ENCODE data around the gene TMEM30B.
"Not testable (repeated sequence)": the region's sequence is repeated elsewhere in the genome, so short reads cannot be mapped to it uniquely, and the experiment has no call there.

Gene TMEM30B

DNA sequence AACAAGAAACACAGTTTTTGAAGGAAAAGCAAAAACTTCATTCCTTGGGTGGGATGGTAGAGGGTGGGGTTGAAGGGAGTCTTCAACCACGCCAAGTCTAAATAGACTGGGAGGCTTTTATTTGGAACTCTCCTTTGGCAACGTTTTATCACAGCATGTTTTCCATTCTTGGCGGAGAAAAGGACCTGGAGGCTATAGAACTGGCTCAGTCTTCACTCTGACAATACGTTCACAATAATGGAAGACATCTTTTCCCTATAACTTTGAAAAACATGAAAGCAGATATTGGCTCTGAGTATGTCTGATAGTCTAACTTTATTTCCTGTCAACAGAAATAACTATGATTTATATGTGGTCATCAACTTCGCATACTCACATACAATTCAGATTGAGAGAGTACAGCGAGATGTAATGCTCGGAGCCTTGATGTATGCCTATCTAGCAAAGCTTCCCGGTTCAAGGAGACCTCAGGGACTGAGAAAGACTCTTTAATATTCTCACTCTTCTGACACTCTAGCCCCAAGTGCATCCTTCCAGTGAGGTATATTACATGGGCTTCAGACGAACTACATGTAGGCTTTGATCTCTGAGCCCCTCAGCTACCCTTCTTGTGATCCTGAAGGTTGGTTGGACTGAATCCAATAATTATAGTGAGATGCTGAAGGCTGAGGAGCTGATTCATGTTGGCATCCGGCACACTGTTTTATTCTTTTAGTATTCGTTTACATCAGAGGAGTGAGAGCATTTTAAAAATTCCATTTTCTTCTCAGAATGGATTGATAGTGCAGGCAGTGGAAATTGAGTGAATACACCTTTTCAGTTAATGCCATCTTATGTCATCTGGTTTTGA, 14.0 kb downstream of the TMEM30B start:
- no peak for DNase-seq (ENCODE audit: low read depth in 2 of 3, low spot score in 1 of 3)

- no peak for DNase-seq (ENCODE audit: low read depth in 2 of 3, low spot score in 1 of 3)
These were observed 14.7 kb downstream of the TMEM30B start for GRCh38 chr14:61266436-61266835.

DNA sequence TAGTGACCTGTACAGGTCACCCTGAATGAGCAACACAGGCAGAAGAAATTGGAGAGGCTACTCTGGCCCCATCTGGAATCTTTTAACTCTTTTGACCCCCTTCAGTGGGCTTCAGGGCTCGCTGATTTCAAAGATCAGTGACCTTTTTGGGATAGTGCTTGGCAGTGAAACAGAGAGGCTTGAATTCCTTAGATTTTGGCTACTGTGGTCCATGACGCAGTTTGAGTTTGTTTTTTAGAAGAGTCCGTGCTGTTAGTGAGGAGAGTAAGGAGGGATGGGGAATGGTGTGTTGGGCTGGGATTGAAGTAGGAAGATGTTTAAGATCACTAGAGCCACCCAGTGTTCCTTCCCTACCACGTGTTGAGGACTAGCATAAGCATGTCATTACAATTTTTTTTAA, 16.5 kb downstream of the TMEM30B start:
- DNase-seq (ENCODE audit: low read depth in 2 of 3, low spot score in 1 of 3): no peak

GRCh38 chr14:61264010-61264571, 17.0 kb downstream of the TMEM30B start:
- no peak for DNase-seq (ENCODE audit: low read depth in 2 of 3, low spot score in 1 of 3)

GRCh38 chr14:61262082-61262481, 19.1 kb downstream of the TMEM30B start:
- no peak for DNase-seq (ENCODE audit: low read depth in 2 of 3, low spot score in 1 of 3)

- no peak for DNase-seq (ENCODE audit: low read depth in 2 of 3, low spot score in 1 of 3)
These were observed 20.0 kb downstream of the TMEM30B start for GRCh38 chr14:61260939-61261776.

DNA sequence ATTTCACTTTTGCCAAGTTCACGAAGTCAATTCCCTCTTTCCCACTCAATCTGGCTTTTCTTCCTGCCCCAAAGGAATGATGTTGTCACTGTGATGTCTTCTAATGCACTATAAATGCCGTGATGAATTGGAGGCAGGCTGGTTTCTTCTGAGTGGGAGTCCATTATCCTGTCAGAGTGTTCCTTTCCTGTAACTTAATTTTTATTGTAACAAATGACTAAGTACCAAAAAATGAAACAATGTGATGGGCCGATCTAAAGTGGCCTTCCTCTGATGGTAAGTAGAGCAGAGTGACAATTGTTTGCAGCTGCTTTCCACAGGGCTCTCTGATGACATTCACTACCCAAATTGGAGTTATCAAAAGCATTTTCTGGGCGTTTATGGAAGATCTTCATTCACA, 22.2 kb downstream of the TMEM30B start:
- no peak for DNase-seq (ENCODE audit: low read depth in 2 of 3, low spot score in 1 of 3)

- no peak for DNase-seq (ENCODE audit: low read depth in 2 of 3, low spot score in 1 of 3)
These were observed 23.6 kb downstream of the TMEM30B start for GRCh38 chr14:61257469-61258057.

DNA sequence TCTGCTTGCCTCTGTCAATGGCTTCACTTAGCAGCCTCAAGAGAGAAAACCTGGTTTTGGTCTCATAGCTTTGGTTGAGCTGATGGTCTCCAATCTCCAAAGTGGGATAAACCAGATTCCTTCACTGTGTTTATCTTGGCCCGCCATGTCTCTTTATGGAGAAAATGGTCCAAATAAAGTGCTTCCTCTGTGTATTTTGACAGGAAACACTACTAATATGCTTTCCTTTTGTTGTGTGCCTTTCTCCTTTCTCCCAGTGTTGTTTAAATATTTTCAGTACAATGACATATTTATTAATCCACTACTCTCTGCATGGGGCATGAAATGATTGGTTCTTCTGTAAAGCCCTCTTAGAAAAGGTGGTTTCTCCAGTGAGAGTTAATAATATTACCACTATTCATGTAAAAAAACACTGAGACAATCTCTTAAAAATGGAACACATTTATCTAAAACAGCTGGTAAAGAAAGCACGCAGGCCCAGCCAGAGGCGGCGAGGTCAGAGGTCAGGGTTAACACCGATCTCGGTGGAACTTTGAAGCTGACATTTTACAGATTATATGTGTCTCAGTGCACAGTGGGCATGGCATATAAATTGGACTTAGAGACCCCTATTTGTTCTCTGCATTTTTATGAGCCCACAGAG, 24.2 kb downstream of the TMEM30B start:
- DNase-seq (ENCODE audit: low read depth in 2 of 3, low spot score in 1 of 3): no peak

- DNase-seq (ENCODE audit: low read depth in 2 of 3, low spot score in 1 of 3): no peak
These were observed 25.2 kb downstream of the TMEM30B start for GRCh38 chr14:61255968-61256367.

- DNase-seq (ENCODE audit: low read depth in 2 of 3, low spot score in 1 of 3): no peak
These were observed 26.2 kb downstream of the TMEM30B start for GRCh38 chr14:61254808-61255526.

- no peak for DNase-seq (ENCODE audit: low read depth in 2 of 3, low spot score in 1 of 3)
These were observed 27.9 kb downstream of the TMEM30B start for GRCh38 chr14:61253064-61253738.

GRCh38 chr14:61252369-61253063, 28.6 kb downstream of the TMEM30B start:
- DNase-seq (ENCODE audit: low read depth in 2 of 3, low spot score in 1 of 3): peak; percentile 41 to 56 (median 47)

DNA sequence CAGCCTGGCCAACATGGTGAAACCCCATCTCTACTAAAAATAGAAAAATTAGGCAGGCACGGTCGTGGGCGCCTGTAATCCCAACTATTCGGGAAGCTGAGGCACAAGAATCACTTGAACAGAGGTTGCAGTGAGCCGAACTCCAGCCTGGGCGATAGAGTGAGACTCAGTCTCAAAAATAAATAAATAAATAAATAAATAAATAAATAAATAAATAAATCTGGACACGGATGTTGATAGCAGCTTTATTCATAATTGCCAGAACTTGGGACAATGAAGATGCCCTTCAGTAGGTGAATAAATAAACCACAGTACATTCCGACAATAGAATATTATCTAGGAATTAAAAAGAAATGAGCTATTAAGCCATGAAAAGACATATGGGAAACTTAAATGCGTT, 31.1 kb downstream of the TMEM30B start:
- DNase-seq (ENCODE audit: low read depth in 2 of 3, low spot score in 1 of 3): no peak

DNA sequence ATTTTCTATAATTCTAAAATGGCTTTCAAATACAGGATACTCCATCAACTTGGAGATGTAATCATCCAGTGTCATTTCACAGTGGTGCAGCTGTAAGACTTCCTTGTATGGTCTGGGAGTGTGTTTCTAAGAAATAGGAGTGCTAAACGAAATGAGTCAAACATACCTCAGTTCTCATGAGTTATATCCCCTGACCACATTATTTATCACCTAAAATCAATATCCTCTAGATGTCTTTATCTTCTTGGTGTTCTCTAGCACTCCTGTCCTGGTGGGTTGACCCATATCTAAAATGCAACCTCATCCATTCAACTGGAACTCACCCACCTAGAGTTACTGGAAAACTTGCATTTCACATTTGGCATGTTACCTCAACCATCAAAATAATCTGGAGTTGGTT, 33.2 kb downstream of the TMEM30B start:
- DNase-seq (ENCODE audit: low read depth in 2 of 3, low spot score in 1 of 3): no peak

DNA sequence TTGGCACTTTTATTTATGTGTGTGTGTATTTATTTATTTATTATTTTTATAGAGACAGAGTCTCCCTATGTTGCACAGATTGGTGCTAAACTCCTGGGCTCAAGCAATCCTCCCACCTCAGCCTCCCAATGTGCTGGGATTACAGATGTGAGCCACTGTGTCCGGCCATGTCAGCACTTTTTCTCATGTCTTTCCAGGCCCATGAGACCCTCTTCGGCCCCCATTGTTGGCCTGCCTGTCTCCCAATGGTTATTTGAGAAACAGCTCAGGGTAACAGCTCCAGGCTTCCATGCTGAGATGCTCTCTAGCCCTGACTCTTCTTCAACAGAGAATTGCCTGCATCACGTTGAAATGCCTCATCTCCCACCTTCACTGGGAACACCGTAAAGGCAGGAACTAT, 34.4 kb downstream of the TMEM30B start:
- DNase-seq (ENCODE audit: low read depth in 2 of 3, low spot score in 1 of 3): no peak

- DNase-seq (ENCODE audit: low read depth in 2 of 3, low spot score in 1 of 3): no peak
These were observed 37.1 kb downstream of the TMEM30B start for GRCh38 chr14:61244009-61244408.

DNA sequence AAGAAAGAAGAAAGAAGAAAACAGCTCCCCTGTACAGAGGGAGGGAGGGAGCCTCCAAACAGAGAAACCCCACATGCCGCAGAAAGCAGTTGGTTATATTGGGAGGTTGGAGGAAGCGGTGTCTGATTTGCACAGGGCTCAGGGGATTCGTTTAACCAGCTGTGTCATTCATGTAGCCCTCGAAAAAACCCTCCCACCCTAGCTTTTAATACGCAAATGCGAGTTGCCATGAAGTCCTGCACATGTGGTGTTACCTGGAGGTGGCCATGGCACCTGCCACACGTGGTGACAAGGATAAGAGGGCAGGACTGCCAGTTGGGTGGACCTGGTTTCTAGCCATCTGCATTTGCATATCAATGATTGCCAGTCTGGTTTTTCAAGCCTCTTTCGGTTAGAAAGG, 40.9 kb downstream of the TMEM30B start:
- no peak for DNase-seq (ENCODE audit: low read depth in 2 of 3, low spot score in 1 of 3)

GRCh38 chr14:61239285-61239684, 41.9 kb downstream of the TMEM30B start:
- DNase-seq (ENCODE audit: low read depth in 2 of 3, low spot score in 1 of 3): not testable (repeated sequence)

Data from stimulated activated CD4-positive, alpha-beta T cell treated with anti-CD3 and anti-CD28 coated beads, Interleukin-12 subunit alpha, Interleukin-12 subunit beta, amount 100 ng/mL, for 48 hours (primary cell).